Measurements from ENCODE around the gene CHST11. TPM values are rescaled to one million over a fixed set of nuclear protein-coding genes. Genes with fewer than 3 reads are reported as not detected.

The CHST11 gene
- total RNA-seq, 1 experiment from 2014 or later: 6.7 TPM

GRCh38 chr12:104749545-104749944 lies 292.8 kb downstream of the CHST11 start:
- peak; percentile 17 for DNase-seq
- H3K56ac ChIP-seq (ENCODE audit: insufficient read length, low read depth, low read length): no peak overlapping the region
- H3K27ac Mint-ChIP-seq: no peak overlapping the region

More at GRCh38 chr12:104749545-104749944, 292.8 kb downstream of the CHST11 start:
- H2BK120ac ChIP-seq (ENCODE audit: low read depth, low read length, poor library complexity, severe bottlenecking): no peak overlapping the region
- H3K18ac ChIP-seq (ENCODE audit: insufficient read length, low read depth, low read length): no peak overlapping the region
- no peaks in the 10 kb centered on the region for H3K79me1 ChIP-seq (ENCODE audit: insufficient read depth, low read depth, low read length, poor library complexity, severe bottlenecking)
- no peaks in the 10 kb centered on the region for H3K27me3 Mint-ChIP-seq (ENCODE audit: low read depth)
- no peak overlapping the region for H4K91ac ChIP-seq (ENCODE audit: insufficient read length, low read depth, low read length)
- H2BK12ac ChIP-seq (ENCODE audit: insufficient read length, low read depth, low read length): no peak overlapping the region
- no CpG with 5 or more reads among the region's 4 CpGs for WGBS (ENCODE audit: extremely low coverage, insufficient read length, low lambda C conversion rate)
- H2AK5ac ChIP-seq (ENCODE audit: insufficient read length, low read length): no peak overlapping the region
- no peak overlapping the region for H4K8ac ChIP-seq (replicated peaks; ENCODE audit: insufficient read length, low read depth, low read length)
- H3K14ac ChIP-seq (ENCODE audit: insufficient read depth, low read length): no peak overlapping the region
- no peak overlapping the region; the same call in 1 of the 2 replicates for H2BK15ac ChIP-seq (ENCODE audit: low read depth, low read length)
- H3K4me2 ChIP-seq (ENCODE audit: insufficient read depth, insufficient read length, low read length): no peak overlapping the region
- no peak overlapping the region for H3K9ac ChIP-seq (ENCODE audit: extremely low read depth, insufficient read length, low read length)
- no peaks in the 10 kb centered on the region for H3K27me3 ChIP-seq (ENCODE audit: insufficient read depth, low read length)
- H3K4ac ChIP-seq (ENCODE audit: low read depth, low read length): no peak overlapping the region
- no peaks in the 10 kb centered on the region for H3K79me2 ChIP-seq (ENCODE audit: insufficient read depth, low read length)
- H3K27ac ChIP-seq (ENCODE audit: insufficient read length, low read depth, low read length): no peak overlapping the region
- no peak overlapping the region for H2AFZ ChIP-seq (ENCODE audit: low read length)
- H3K9me3 Mint-ChIP-seq: no peaks in the 10 kb centered on the region
- no peaks in the 10 kb centered on the region for H3K36me3 Mint-ChIP-seq (ENCODE audit: insufficient read depth in 1 of 3, low read depth in 3 of 3)
- H3K23ac ChIP-seq (ENCODE audit: insufficient read length, low read depth, low read length): no peak overlapping the region
- H3K4me1 Mint-ChIP-seq: peaks cover 32 to 44% of the 10 kb centered on the region in 2 experiments
- no peak overlapping the region for H2BK5ac ChIP-seq (ENCODE audit: insufficient read length, low read length)
- no peak overlapping the region for H3T11ph ChIP-seq (ENCODE audit: low read length)
- H2BK20ac ChIP-seq (ENCODE audit: low read depth, low read length, poor library complexity, severe bottlenecking): no peak overlapping the region
- H3K4me3 Mint-ChIP-seq: no peak overlapping the region
- peaks cover 6% of the 10 kb centered on the region; the same call in 1 of the 2 replicates for H3K4me1 ChIP-seq (ENCODE audit: insufficient read depth, low read length)
- no peaks in the 10 kb centered on the region for H4K20me1 ChIP-seq (ENCODE audit: control insufficient read depth, insufficient read depth, insufficient read length)
- H3K23me2 ChIP-seq (ENCODE audit: insufficient read length, low read depth, low read length, poor library complexity, severe bottlenecking): no peaks in the 10 kb centered on the region
- TF ChIP-seq CTCF (conservative IDR thresholded peaks at IDR 0.05): no peak
- no peak overlapping the region for H4K5ac ChIP-seq (ENCODE audit: insufficient read length, low read depth, low read length)
- no peaks in the 10 kb centered on the region for H3K9me3 ChIP-seq (ENCODE audit: control insufficient read depth, low read depth, low read length)
